A549 (cell line): ENCODE results near the gene ZMIZ2. TPM values are rescaled to one million over a fixed set of nuclear protein-coding genes. Genes with fewer than 3 reads are reported as not detected.

Experiments used
- ATAC-seq, 2 experiments: fragments of 200-7000 bp in 1 of 2; fragments of >200 bp in 1 of 2; cut with Nextera tagmentation in 1 of 2; cut with Tn5 transposase in 1 of 2; 3 replicates each; pipeline versions ENCODE4 v1.8.0 to v1.9.1; 2018 to 2020; ENCODE audit warnings: mild to moderate bottlenecking in 1 of 2, moderate library complexity in 1 of 2
- CTCF ChIA-PET: fragments of 300-600 bp; sonication (Branson Sonifier 250); formaldehyde crosslinking; extraction: SDS; loops from one replicate; lab custom pipeline; 2021; ENCODE audit warnings: antibody characterized with exemption, inconsistent platforms; lab: Yijun Ruan, JAX
- POLR2A ChIA-PET: fragments of 350-600 bp; formaldehyde crosslinking; extraction: SDS; loops from one replicate; lab custom pipeline; 2021; ENCODE audit warnings: antibody characterized with exemption, inconsistent platforms; lab: Yijun Ruan, JAX
- DNase-seq, 2 experiments: peaks; one replicate each; pipeline versions ENCODE4 v3.0.0 to v3.0.0-alpha.2; 2011 to 2016; ENCODE audit warnings: low read depth in 1 of 2, low spot score in 1 of 2
- FAIRE-seq: peaks from 2 replicates; lab custom pipeline; 2011; peaks lifted over from hg19 to GRCh38; lab: Jason Lieb, UNC
- H3K27ac ChIP-seq, 2 experiments: fragments of >200 bp; sonication (Bioruptor Twin); formaldehyde crosslinking; 3 replicates each; pipeline ENCODE4 v1.5.1; 2016 to 2017
- H3K4me1 ChIP-seq: fragments of >200 bp; sonication (Bioruptor Twin); formaldehyde crosslinking; 3 replicates; pipeline ENCODE4 v1.6.1; 2016
- H3K4me2 ChIP-seq: fragments of >200 bp; sonication (Bioruptor Twin); formaldehyde crosslinking; 3 replicates; pipeline ENCODE4 v1.6.1; 2016
- H3K4me3 ChIP-seq: fragments of >200 bp; sonication (Bioruptor Twin); formaldehyde crosslinking; 3 replicates; pipeline ENCODE4 v1.5.1; 2016
- H3K9me3 ChIP-seq: fragments of >200 bp; sonication (Bioruptor Twin); formaldehyde crosslinking; 3 replicates; pipeline ENCODE4 v1.6.1; 2016
- CHD4 ChIP-seq: fragments of 200-600 bp; sonication (generic); IDR thresholded peaks from 2 replicates; pipeline ENCODE4 v1.6.1; 2016; ENCODE audit warnings: antibody characterized with exemption, mild to moderate bottlenecking, borderline replicate concordance
- EHMT2 ChIP-seq: fragments of 200-600 bp; sonication (generic); IDR thresholded peaks from 2 replicates; pipeline ENCODE4 v1.6.1; 2016; ENCODE audit warnings: antibody characterized with exemption, low read depth, mild to moderate bottlenecking, moderate library complexity
- EP300 ChIP-seq, 2 experiments: fragments of >200 bp; sonication (Bioruptor Twin); formaldehyde crosslinking; IDR thresholded peaks; 2 replicates in 1 of 2; 3 replicates in 1 of 2; pipeline ENCODE4 v1.6.1; 2016 to 2017
- ESRRA ChIP-seq: fragments of 150-350 bp; IDR thresholded peaks from 2 replicates; pipeline ENCODE4 v1.6.1; 2014; ENCODE audit warnings: mild to moderate bottlenecking, low read length, borderline replicate concordance
- FOSB ChIP-seq: fragments of 250-450 bp; sonication (Bioruptor Pico); IDR thresholded peaks from 2 replicates; pipeline ENCODE4 v1.5.0; 2020; ENCODE audit warnings: mild to moderate bottlenecking, moderate library complexity
- FOSL2 ChIP-seq, 2 experiments: fragments of 450-650 bp in 1 of 2; fragments of >200 bp in 1 of 2; sonication (Bioruptor Twin) in 1 of 2; formaldehyde crosslinking; IDR thresholded peaks; 2 replicates each; pipeline versions ENCODE4 v1.5.0 to v1.6.1; 2016 to 2020; ENCODE audit warnings: mild to moderate bottlenecking in 1 of 2, moderate library complexity in 1 of 2
- FOXS1 ChIP-seq: fragments of 250-450 bp; sonication (Bioruptor Pico); IDR thresholded peaks from 2 replicates; pipeline ENCODE4 v1.5.0; 2020; ENCODE audit warnings: mild to moderate bottlenecking, moderate library complexity
- HEYL ChIP-seq: fragments of 250-450 bp; sonication (Bioruptor Pico); IDR thresholded peaks from 2 replicates; pipeline ENCODE4 v1.8.0; 2021; ENCODE audit warnings: mild to moderate bottlenecking, moderate library complexity
- HOXB13 ChIP-seq: fragments of 250-450 bp; sonication (Bioruptor Pico); IDR thresholded peaks from 2 replicates; pipeline ENCODE4 v1.5.0; 2020; ENCODE audit warnings: low read depth, mild to moderate bottlenecking, moderate library complexity
- HOXB5 ChIP-seq: fragments of 250-450 bp; sonication (Bioruptor Pico); IDR thresholded peaks from 2 replicates; pipeline ENCODE4 v1.5.0; 2020; ENCODE audit warnings: mild to moderate bottlenecking, moderate library complexity
- JUNB ChIP-seq: fragments of >200 bp; sonication (Bioruptor Twin); formaldehyde crosslinking; IDR thresholded peaks from 2 replicates; pipeline ENCODE4 v1.6.1; 2016
- KDM5A ChIP-seq: fragments of 200-600 bp; sonication (generic); IDR thresholded peaks from 2 replicates; pipeline ENCODE4 v1.6.1; 2016; ENCODE audit warnings: antibody characterized with exemption, mild to moderate bottlenecking
- MAZ ChIP-seq: fragments of 150-350 bp; IDR thresholded peaks from 2 replicates; pipeline ENCODE4 v1.6.1; 2014; ENCODE audit warnings: antibody characterized with exemption, low read depth, low read length, borderline replicate concordance
- NPAS2 ChIP-seq: fragments of 250-450 bp; sonication (Bioruptor Pico); IDR thresholded peaks from 2 replicates; pipeline ENCODE4 v1.8.0; 2022; ENCODE audit warnings: mild to moderate bottlenecking, moderate library complexity, borderline replicate concordance
- NR3C1 ChIP-seq: fragments of >200 bp; sonication (Bioruptor Twin); formaldehyde crosslinking; IDR thresholded peaks from 3 replicates; pipeline ENCODE4 v1.6.1; 2017
- PHF8 ChIP-seq: fragments of 200-600 bp; sonication (generic); IDR thresholded peaks from 2 replicates; pipeline ENCODE4 v1.6.1; 2016; ENCODE audit warnings: low read depth, mild to moderate bottlenecking, antibody characterized with exemption, moderate library complexity, borderline replicate concordance
- RAD21 ChIP-seq, 2 experiments: fragments of >200 bp in 1 of 2; sonication (Bioruptor Twin) in 1 of 2; formaldehyde crosslinking in 1 of 2; IDR thresholded peaks in 1 of 2; conservative IDR thresholded peaks in 1 of 2; 2 replicates in 1 of 2; 3 replicates in 1 of 2; pipeline ENCODE4 v1.6.1; 2012 to 2018; ENCODE audit warnings: inconsistent platforms in 1 of 2
- RARB ChIP-seq: fragments of 250-450 bp; sonication (Bioruptor Pico); IDR thresholded peaks from 2 replicates; pipeline ENCODE4 v1.8.0; 2021; ENCODE audit warnings: mild to moderate bottlenecking, moderate library complexity
- RFX5 ChIP-seq: fragments of 450-650 bp; IDR thresholded peaks from 2 replicates; pipeline ENCODE4 v1.7.1; 2014; ENCODE audit warnings: antibody characterized with exemption, mild to moderate bottlenecking, moderate library complexity
- SMC3 ChIP-seq: fragments of >200 bp; sonication (Bioruptor Twin); formaldehyde crosslinking; IDR thresholded peaks from 3 replicates; pipeline ENCODE4 v1.6.1; 2018; ENCODE audit warnings: inconsistent platforms
- SREBF2 ChIP-seq: fragments of 450-650 bp; IDR thresholded peaks from 2 replicates; pipeline ENCODE4 v1.6.1; 2014; ENCODE audit warnings: mild to moderate bottlenecking, moderate library complexity
- TFCP2L1 ChIP-seq: fragments of 250-450 bp; sonication (Bioruptor Pico); IDR thresholded peaks from 2 replicates; pipeline ENCODE4 v1.5.0; 2021; ENCODE audit warnings: mild to moderate bottlenecking
- ZC3H11A ChIP-seq: fragments of 450-650 bp; IDR thresholded peaks from 2 replicates; pipeline ENCODE4 v1.6.1; 2014; ENCODE audit warnings: antibody characterized with exemption, mild to moderate bottlenecking
- ZFP36 ChIP-seq: fragments of 450-650 bp; IDR thresholded peaks from 2 replicates; pipeline ENCODE4 v1.6.1; 2014; ENCODE audit warnings: borderline replicate concordance; ENCODE audit not compliant: partially characterized antibody
- ZNF302 ChIP-seq: fragments of 250-450 bp; sonication (Bioruptor Pico); IDR thresholded peaks from 2 replicates; pipeline ENCODE4 v1.9.0; 2021; ENCODE audit warnings: inconsistent platforms, mild to moderate bottlenecking, moderate library complexity
- ZSCAN20 ChIP-seq: fragments of 250-450 bp; sonication (Bioruptor Pico); IDR thresholded peaks from 2 replicates; pipeline ENCODE4 v1.8.0; 2022; ENCODE audit warnings: mild to moderate bottlenecking, moderate library complexity
- WGBS: methylation state at CpG from one replicate; pipeline ENCODE4 v1.1.6; 2017; ENCODE audit errors: missing lambda C conversion rate; 5-methylcytosine and 5-hydroxymethylcytosine counted together
- polyA plus RNA-seq, 4 experiments: library from polyadenylated mRNA; depleted of rRNA in 3 of 4; stranded (reverse); fragments of >200 nt; fragmentation: RNase III in 1 of 4; extraction: RNeasy Plus Mini Kit Qiagen cat#74134 plus additional on column Dnase treatment in 1 of 4; gene quantifications; 2 replicates in 3 of 4; 3 replicates in 1 of 4; pipeline ENCODE4 v1.2.3, GENCODE V29; 2011 to 2017
- TF ChIP-seq, protein P1 (sequence below): IDR thresholded peaks from 2 replicates; pipeline ENCODE4 v1.6.1; 2012
- TF ChIP-seq, protein P2 (sequence below): fragments of 250-450 bp; sonication (Bioruptor Pico); IDR thresholded peaks from 2 replicates; pipeline ENCODE4 v1.5.0; 2020; ENCODE audit warnings: low read depth, mild to moderate bottlenecking, moderate library complexity

The ZMIZ2 gene
- polyA plus RNA-seq, 2 of the 4 experiments (the other 2 are of a cell fraction): 4.3 to 21.7 TPM

DNA sequence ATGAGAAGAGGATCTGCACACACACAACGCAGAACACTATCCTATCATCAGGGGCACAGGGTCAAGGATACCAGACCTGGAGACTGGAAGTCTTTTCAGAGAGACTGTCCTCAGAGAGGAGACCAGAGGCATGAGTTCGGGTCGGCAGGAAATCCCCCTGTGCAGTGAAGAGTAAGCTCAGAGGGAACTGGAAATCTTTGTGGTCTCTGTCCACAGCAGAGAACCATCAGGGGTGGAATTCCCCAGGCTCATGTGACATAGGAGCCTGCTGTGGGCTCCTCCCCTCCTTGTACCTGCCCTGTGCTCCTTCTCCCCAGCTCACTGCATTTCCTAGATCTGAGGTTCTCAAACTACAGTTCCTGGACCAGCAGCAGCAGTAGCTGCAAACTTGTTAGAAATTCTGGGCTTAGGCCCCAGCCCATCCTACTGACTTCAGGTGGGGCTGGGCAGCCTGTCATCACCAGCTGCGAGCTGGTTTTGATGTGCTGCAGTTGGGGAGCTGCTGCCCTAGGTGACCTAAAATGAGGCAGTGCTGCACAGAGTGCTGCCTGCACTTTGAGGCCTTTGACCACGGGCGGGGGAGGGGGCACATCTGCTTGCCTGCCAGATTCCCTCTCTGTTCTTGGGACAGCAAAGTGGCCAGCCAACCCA lies 2.4 kb downstream of the ZMIZ2 start:
- ChIA-PET CTCF (interaction anchor here (1.4 to 3.5 kb wide), 4 partner anchors 16 to 163 kb away, joined by 3 to 11 read pairs (median 5); partner anchors contain the start of genes H2AZ2 and OGDH), POLR2A (interaction anchor here (1.1 kb wide), 1 partner anchor 97 kb away, joined by 3 read pairs; the partner anchor contains the start of gene H2AZ2)
- Histone ChIP-seq H3K9me3 (no peaks in the 10 kb centered on the region), H3K4me3 (no peak overlapping the region), H3K27ac (no peak overlapping the region), H3K4me2 (0 out of 3 replicates have a peak overlapping the region, but pooled peaks have one; percentile 84), H3K4me1 (peaks cover 32% of the 10 kb centered on the region)
- WGBS: 76% methylated on average over 5 of the region's 6 CpGs
- ATAC-seq (no peak), FAIRE-seq (no peak), DNase-seq (no peak)
- TF ChIP-seq RAD21 (conservative IDR thresholded peaks at IDR 0.05 in 1 of 2, IDR thresholded peaks at IDR 0.05 in 1 of 2) (no peak), HOXB13 (CRISPR knock-in tag) (no peak), SMC3 (no peak), HEYL (CRISPR knock-in tag) (no peak), FOXS1 (no peak), HOXB5 (CRISPR knock-in tag) (no peak), CHD4 (no peak), ZSCAN20 (CRISPR knock-in tag) (no peak), JUNB (no peak), NPAS2 (CRISPR knock-in tag) (no peak), FOSB (CRISPR knock-in tag) (no peak), RARB (no peak)
- TF ChIP-seq, protein P1, sequence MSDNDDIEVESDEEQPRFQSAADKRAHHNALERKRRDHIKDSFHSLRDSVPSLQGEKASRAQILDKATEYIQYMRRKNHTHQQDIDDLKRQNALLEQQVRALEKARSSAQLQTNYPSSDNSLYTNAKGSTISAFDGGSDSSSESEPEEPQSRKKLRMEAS: no peak

DNA sequence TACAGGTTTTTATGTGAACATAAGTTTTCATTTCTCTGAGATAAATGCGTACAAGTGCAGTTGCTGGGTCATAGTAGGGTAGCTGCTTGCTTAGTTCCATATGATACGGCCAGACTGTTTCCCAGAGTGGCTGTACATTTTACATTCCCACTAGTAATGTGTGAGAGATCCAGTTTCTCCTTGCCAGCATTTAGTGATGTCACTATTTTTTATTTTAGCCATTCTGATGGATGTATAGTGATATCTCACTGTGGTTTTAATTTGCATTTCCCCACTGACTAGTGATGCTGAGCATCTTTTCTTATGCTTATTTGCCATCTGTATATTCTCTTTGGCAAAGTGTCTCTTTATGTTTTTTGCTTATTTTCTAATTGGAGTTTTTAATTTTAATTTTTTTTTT lies 4.2 kb downstream of the ZMIZ2 start:
- H3K4me1 ChIP-seq: peaks cover 27% of the 10 kb centered on the region
- ATAC-seq (no peak), FAIRE-seq (no peak), DNase-seq (no peak)
- H3K4me2 ChIP-seq: no peak overlapping the region
- H3K27ac ChIP-seq: no peak overlapping the region
- H3K4me3 ChIP-seq: no peak overlapping the region
- ChIA-PET CTCF (interaction anchor here (0.6 to 2.0 kb wide), 5 partner anchors 9 to 165 kb away, joined by 3 to 5 read pairs (median 4); partner anchors contain the start of gene H2AZ2), POLR2A (no interaction called here)
- TF ChIP-seq ZNF302 (CRISPR knock-in tag): no peak
- TF ChIP-seq, protein P2, sequence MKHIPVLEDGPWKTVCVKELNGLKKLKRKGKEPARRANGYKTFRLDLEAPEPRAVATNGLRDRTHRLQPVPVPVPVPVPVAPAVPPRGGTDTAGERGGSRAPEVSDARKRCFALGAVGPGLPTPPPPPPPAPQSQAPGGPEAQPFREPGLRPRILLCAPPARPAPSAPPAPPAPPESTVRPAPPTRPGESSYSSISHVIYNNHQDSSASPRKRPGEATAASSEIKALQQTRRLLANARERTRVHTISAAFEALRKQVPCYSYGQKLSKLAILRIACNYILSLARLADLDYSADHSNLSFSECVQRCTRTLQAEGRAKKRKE (CRISPR knock-in tag): no peak
- no peak for TF ChIP-seq ESRRA
- no peak for TF ChIP-seq RAD21 (conservative IDR thresholded peaks at IDR 0.05 in 1 of 2, IDR thresholded peaks at IDR 0.05 in 1 of 2)
- no peak for TF ChIP-seq RARB
- TF ChIP-seq SMC3: no peak
- TF ChIP-seq, protein P1: no peak
- 84% methylated on average over 2 of the region's 2 CpGs for WGBS
- no peaks in the 10 kb centered on the region for H3K9me3 ChIP-seq

DNA sequence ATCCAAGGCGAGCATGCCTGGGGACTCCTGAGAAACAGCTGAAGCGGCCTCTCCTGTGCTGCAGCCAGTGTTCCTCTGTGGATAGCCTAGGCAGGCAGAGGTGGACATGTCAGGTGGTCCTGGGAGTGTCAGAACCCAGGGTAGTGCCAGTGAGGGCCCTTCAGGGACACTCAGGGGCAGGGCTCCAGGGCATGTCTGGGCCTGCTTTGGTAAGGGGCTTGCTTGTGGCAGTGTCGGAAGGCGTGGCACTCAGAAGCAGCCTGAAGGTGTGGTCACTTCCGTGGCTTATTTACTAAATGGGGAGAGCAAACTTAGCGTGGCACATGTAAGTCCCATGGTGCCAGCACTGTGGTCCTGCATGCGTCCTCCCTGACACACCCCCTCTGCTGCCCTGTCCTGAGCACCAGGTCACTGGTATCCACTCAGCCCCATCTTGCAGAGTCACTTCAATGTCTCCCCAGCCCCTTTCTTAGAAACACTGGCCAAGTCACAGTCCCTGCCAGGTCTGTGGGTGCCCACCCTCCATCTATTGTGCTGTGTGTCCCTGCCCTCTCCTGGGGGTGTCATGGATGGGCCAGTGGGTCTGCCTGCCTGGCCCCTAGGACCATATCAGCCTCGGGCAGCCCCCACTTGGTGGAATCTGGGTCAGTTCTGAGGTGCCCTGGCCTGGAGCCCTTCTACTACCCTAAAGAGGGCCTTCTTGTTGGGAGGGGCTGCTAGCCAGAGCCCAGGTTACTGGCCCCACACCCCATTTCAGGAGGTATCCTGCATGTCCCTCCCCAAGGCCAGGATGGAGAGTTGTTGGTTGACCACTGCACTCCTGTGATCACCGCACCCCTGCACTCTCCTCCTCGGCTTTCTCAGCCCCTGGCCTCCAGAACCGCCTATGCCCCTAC lies 6.4 kb downstream of the ZMIZ2 start:
- H3K9me3 ChIP-seq: no peaks in the 10 kb centered on the region
- no peak for TF ChIP-seq HOXB5 (CRISPR knock-in tag)
- no peak for TF ChIP-seq RFX5
- TF ChIP-seq PHF8: no peak
- TF ChIP-seq ZNF302 (CRISPR knock-in tag): no peak
- no peak for TF ChIP-seq ZFP36
- no peak for TF ChIP-seq TFCP2L1 (CRISPR knock-in tag)
- no peak for TF ChIP-seq MAZ
- TF ChIP-seq, protein P2 (CRISPR knock-in tag): no peak
- no peak for TF ChIP-seq EHMT2
- TF ChIP-seq ZC3H11A: no peak
- no peak for TF ChIP-seq NR3C1
- no peak for TF ChIP-seq SREBF2
- no peak for TF ChIP-seq KDM5A
- no peak for TF ChIP-seq SMC3
- no peak for TF ChIP-seq EP300 (IDR thresholded peaks at IDR 0.05)
- TF ChIP-seq FOSL2 (IDR thresholded peaks at IDR 0.05): no peak
- no peak for TF ChIP-seq FOSL2 (CRISPR knock-in tag; IDR thresholded peaks at IDR 0.05)
- TF ChIP-seq, all 56 proteins: peak for 0
- 88% methylated on average over 11 of the region's 11 CpGs for WGBS
- ATAC-seq: no peak
- POLR2A ChIA-PET: no interaction called here
- H3K4me1 ChIP-seq: peaks cover 20% of the 10 kb centered on the region
- H3K4me3 ChIP-seq: no peak overlapping the region
- FAIRE-seq: no peak
- no peak for DNase-seq
- CTCF ChIA-PET: interaction anchor here (1.8 kb wide), 1 partner anchor 93 kb away, joined by 4 read pairs; the partner anchor contains the start of gene H2AZ2
- H3K4me2 ChIP-seq: no peak overlapping the region
- H3K27ac ChIP-seq: peak overlapping the region; percentile 27 to 71; a peak in 3 of 6 replicates
